ENCODE measurements around the gene FNIP2. TPM values are rescaled to one million over a fixed set of nuclear protein-coding genes. Genes with fewer than 3 reads are reported as not detected.

The FNIP2 gene
- total and polyA plus RNA-seq, 9 of the 15 experiments (the other 6 are each of a cell fraction or from before 2014, with no cell fraction given): 1.7 to 15.5 (median 8.3) TPM

DNA sequence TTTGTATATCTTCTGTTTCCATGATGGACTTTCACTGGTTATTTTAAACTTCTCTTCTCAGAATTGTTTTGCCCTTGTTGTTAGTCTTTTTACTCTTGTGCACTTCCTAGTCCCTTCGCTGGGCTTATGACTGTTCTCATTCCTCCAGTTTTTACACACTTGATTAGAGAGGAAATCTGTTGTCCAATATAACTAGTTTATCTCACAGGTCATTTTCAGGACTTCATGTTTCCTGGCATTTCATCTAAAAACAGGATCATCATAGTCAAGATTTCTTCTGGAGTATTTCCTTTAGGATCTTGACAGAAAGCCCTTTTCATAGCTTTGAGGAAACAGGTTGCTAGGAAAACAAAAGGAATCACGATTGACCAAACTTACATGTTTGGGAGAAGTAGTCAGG, 3.0 kb downstream of the FNIP2 start (continued):
- TF ChIP-seq KLF10 (CRISPR knock-in tag; IDR thresholded peaks at IDR 0.05) (no peak), HNRNPUL1 (IDR thresholded peaks at IDR 0.05; ENCODE audit: low read length) (no peak), CCAR2 (IDR thresholded peaks at IDR 0.05; ENCODE audit: low read depth, low read length) (no peak)

DNA sequence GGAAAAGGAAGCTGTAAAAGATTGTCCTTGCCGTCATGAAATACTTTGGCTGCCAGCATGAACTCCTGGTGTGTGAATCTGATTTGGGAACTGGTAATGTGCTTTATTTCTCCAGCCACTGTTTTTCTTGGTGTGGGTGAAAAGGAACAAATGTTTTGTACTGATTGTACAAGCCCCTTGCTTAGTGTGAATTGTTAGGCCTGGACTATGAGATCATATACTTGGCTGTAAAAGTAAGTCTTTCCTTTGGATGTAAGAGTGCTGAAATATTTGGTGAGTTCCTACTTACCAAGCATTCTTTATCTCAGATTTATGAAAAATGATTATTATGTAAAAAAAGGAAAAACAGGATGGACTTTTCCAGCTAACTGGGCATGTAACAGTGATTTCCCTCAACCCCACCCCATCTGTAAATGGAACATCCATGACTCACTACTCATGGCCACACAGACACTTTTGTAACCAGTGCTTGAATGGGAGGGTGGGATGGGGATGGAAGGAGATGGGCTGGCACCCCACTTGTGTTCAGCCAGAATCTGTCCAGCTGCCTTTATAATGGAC, 6.3 kb downstream of the FNIP2 start:
- WGBS (ENCODE audit: insufficient coverage, low coverage, missing lambda C conversion rate): 17% methylated on average over 1 of the region's 1 CpG
- in situ Hi-C loops (cut with MboI) (no loop called here), intact Hi-C loops (cut with micrococcal nuclease) (loop anchor here (10.0 kb wide), 1 partner anchor 50 kb away; no protein-coding TSS in a partner anchor)
- FAIRE-seq (no peak), ATAC-seq (0 out of 3 replicates have a peak, but pooled peaks have one; percentile 16), DNase-seq (ENCODE audit: extremely low read depth in 1 of 4, low spot score in 3 of 4) (no peak)
- peaks cover 0 to 11% of the 10 kb centered on the region in 2 experiments; a peak in 4 of 5 replicates for H3K4me1 ChIP-seq (replicated peaks in 1 of 2; ENCODE audit: control insufficient read depth in 2 of 2, insufficient read depth in 2 of 2, low read length in 2 of 2)
- no peaks in the 10 kb centered on the region for H3K9me1 ChIP-seq (ENCODE audit: control insufficient read depth, insufficient read depth, low read length)
- no peaks in the 10 kb centered on the region for H3K36me3 ChIP-seq (ENCODE audit: control insufficient read depth, insufficient read depth, low read length)
- H3K27ac ChIP-seq (ENCODE audit: extremely low read depth, low read depth, low read length): no peak overlapping the region
- no peak overlapping the region for H3K9ac ChIP-seq (ENCODE audit: insufficient read depth in 1 of 2, low read depth in 2 of 2, low read length in 2 of 2)
- ChIA-PET POLR2A (interaction anchor here (1.4 kb wide), 1 partner anchor 11 kb away, joined by 3 read pairs; no protein-coding TSS in a partner anchor), CTCF (ENCODE audit: low intra/inter-chr PET ratio) (no interaction called here)
- no peaks in the 10 kb centered on the region for H3K9me3 ChIP-seq (replicated peaks; ENCODE audit: control insufficient read depth, insufficient read depth, low read depth, low read length)
- 0 out of 2 replicates have a peak overlapping the region, but pooled peaks have one; percentile 5 for H3K4me2 ChIP-seq (ENCODE audit: insufficient read depth, low read length)
- no peak overlapping the region for H2AFZ ChIP-seq (ENCODE audit: low read depth, low read length)
- peaks cover 63% of the 10 kb centered on the region for H3K79me2 ChIP-seq (ENCODE audit: control insufficient read depth, insufficient read depth, low read length)
- TF ChIP-seq WHSC1 (IDR thresholded peaks at IDR 0.05; ENCODE audit: low read length) (no peak), JUND (IDR thresholded peaks at IDR 0.05; ENCODE audit: borderline replicate concordance, low read depth, low read length) (peak; percentile 18; the same call in 1 of the 2 replicates), JUND (tag; IDR thresholded peaks at IDR 0.05; ENCODE audit: borderline replicate concordance, low read depth, low read length) (no peak)
- TF ChIP-seq, protein P1, sequence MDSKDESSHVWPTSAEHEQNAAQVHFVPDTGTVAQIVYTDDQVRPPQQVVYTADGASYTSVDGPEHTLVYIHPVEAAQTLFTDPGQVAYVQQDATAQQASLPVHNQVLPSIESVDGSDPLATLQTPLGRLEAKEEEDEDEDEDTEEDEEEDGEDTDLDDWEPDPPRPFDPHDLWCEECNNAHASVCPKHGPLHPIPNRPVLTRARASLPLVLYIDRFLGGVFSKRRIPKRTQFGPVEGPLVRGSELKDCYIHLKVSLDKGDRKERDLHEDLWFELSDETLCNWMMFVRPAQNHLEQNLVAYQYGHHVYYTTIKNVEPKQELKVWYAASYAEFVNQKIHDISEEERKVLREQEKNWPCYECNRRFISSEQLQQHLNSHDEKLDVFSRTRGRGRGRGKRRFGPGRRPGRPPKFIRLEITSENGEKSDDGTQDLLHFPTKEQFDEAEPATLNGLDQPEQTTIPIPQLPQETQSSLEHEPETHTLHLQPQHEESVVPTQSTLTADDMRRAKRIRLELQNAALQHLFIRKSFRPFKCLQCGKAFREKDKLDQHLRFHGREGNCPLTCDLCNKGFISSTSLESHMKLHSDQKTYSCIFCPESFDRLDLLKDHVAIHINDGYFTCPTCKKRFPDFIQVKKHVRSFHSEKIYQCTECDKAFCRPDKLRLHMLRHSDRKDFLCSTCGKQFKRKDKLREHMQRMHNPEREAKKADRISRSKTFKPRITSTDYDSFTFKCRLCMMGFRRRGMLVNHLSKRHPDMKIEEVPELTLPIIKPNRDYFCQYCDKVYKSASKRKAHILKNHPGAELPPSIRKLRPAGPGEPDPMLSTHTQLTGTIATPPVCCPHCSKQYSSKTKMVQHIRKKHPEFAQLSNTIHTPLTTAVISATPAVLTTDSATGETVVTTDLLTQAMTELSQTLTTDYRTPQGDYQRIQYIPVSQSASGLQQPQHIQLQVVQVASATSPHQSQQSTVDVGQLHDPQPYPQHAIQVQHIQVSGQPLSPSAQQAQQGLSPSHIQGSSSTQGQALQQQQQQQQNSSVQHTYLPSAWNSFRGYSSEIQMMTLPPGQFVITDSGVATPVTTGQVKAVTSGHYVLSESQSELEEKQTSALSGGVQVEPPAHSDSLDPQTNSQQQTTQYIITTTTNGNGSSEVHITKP (IDR thresholded peaks at IDR 0.05; ENCODE audit: partially characterized antibody): peak; percentile 61
- BruUV-seq (replicated peaks): no TSS peak
- H3K27me3 ChIP-seq (ENCODE audit: control insufficient read depth in 2 of 2, insufficient read depth in 2 of 2, low read length in 2 of 2): no peaks in the 10 kb centered on the region
- no peak overlapping the region for H3K4me3 ChIP-seq
- no peaks in the 10 kb centered on the region for H4K20me1 ChIP-seq (replicated peaks; ENCODE audit: control insufficient read depth, insufficient read depth, low read length)

Measured in K562 (cell line).